Keratinocyte (primary cell): Measurements from ENCODE around the gene CHID1. TPM values are rescaled to one million over a fixed set of nuclear protein-coding genes. Genes with fewer than 3 reads are reported as not detected.

ENCODE experiments used
- DNase-seq: peaks from one replicate; pipeline ENCODE4 v3.0.0-alpha.2; 2011; ENCODE audit warnings: low read depth, missing footprints, low spot score
- FAIRE-seq: peaks from 2 replicates; lab custom pipeline; 2011; peaks lifted over from hg19 to GRCh38; lab: Jason Lieb, UNC
- H2AFZ ChIP-seq: 2 replicates; pipeline ENCODE4 v1.6.0; 2012; ENCODE audit warnings: low read length, control low read depth, inconsistent platforms; ENCODE audit not compliant: control insufficient read depth
- H3K27ac ChIP-seq: 2 replicates; pipeline ENCODE4 v1.5.1; 2011; ENCODE audit warnings: low read length; ENCODE audit not compliant: control insufficient read depth, insufficient read depth
- H3K27me3 ChIP-seq: 3 replicates; pipeline ENCODE4 v1.6.0; 2011; ENCODE audit warnings: low read length; ENCODE audit not compliant: control insufficient read depth, insufficient read depth; ENCODE audit errors: extremely low read depth
- H3K36me3 ChIP-seq, 2 experiments: 2 replicates in 1 of 2; 3 replicates in 1 of 2; pipeline ENCODE4 v1.5.1; 2011; ENCODE audit warnings: low read length in 2 of 2, mild to moderate bottlenecking in 1 of 2; ENCODE audit not compliant: control insufficient read depth in 2 of 2, insufficient read depth in 2 of 2; ENCODE audit errors: extremely low read depth in 1 of 2
- H3K4me1 ChIP-seq: 3 replicates; pipeline ENCODE4 v1.5.1; 2011; ENCODE audit warnings: low read length; ENCODE audit not compliant: control insufficient read depth, insufficient read depth; ENCODE audit errors: extremely low read depth
- H3K4me2 ChIP-seq: 3 replicates; pipeline ENCODE4 v1.6.0; 2011; ENCODE audit warnings: low read depth, low read length; ENCODE audit not compliant: control insufficient read depth, insufficient read depth; ENCODE audit errors: extremely low read depth
- H3K4me3 ChIP-seq, 3 experiments: fragments of 200-600 bp in 1 of 3; sonication (generic) in 1 of 3; 2 replicates in 2 of 3; 3 replicates in 1 of 3; pipeline ENCODE4 v1.5.1; 2011 to 2016; ENCODE audit warnings: low read length in 3 of 3, mild to moderate bottlenecking in 3 of 3, control low read depth in 2 of 3, inconsistent platforms in 1 of 3, low read depth in 1 of 3, mixed read lengths in 1 of 3, mixed run types in 1 of 3, moderate library complexity in 1 of 3; ENCODE audit not compliant: control insufficient read depth in 2 of 3, insufficient read depth in 2 of 3; ENCODE audit errors: extremely low read depth in 1 of 3
- H3K79me2 ChIP-seq: 2 replicates; pipeline ENCODE4 v1.6.0; 2012; ENCODE audit warnings: low read length; ENCODE audit not compliant: control insufficient read depth, insufficient read depth
- H3K9ac ChIP-seq: 3 replicates; pipeline ENCODE4 v1.6.0; 2011; ENCODE audit warnings: low read length; ENCODE audit not compliant: control insufficient read depth, insufficient read depth; ENCODE audit errors: extremely low read depth
- H3K9me1 ChIP-seq: 3 replicates; pipeline ENCODE4 v1.6.0; 2011; ENCODE audit warnings: low read length; ENCODE audit not compliant: control insufficient read depth, insufficient read depth; ENCODE audit errors: extremely low read depth
- H3K9me3 ChIP-seq: 2 replicates; pipeline ENCODE4 v1.5.1; 2012; ENCODE audit warnings: low read depth, low read length; ENCODE audit not compliant: control insufficient read depth
- H4K20me1 ChIP-seq: 3 replicates; pipeline ENCODE4 v1.6.0; 2011; ENCODE audit warnings: low read length; ENCODE audit not compliant: control insufficient read depth, insufficient read depth; ENCODE audit errors: extremely low read depth
- EZH2 ChIP-seq: IDR thresholded peaks from one replicate; pipeline ENCODE4 v1.6.1; 2012; ENCODE audit warnings: inconsistent platforms, mild to moderate bottlenecking, low read length, moderate library complexity
- dilution Hi-C: fragments of 300-500 bp; cut with MboI; formaldehyde crosslinking; loops from one replicate; pipeline ENCODE4 v1.7.0; 2020; ENCODE audit warnings: low sequenced_read_pairs; ENCODE audit not compliant: extremely low pct_ligation_motif_present
- polyA plus RNA-seq, 5 experiments: library from polyadenylated mRNA; depleted of rRNA in 3 of 5; stranded (reverse) in 3 of 5; stranded (forward) in 1 of 5; unstranded in 1 of 5; fragments of >200 nt; gene quantifications; 1 replicate in 1 of 5; 2 replicates in 3 of 5; 3 replicates in 1 of 5; pipeline versions ENCODE4 v1.2.1 to v1.2.3, GENCODE V29; 2011 to 2012; ENCODE audit warnings: missing spikeins in 2 of 5, low read depth in 1 of 5, low replicate concordance in 1 of 5
- TF ChIP-seq, protein P1 (sequence below), 3 experiments: IDR thresholded peaks in 1 of 3; conservative IDR thresholded peaks in 1 of 3; optimal IDR thresholded peaks in 1 of 3; 2 replicates in 2 of 3; 3 replicates in 1 of 3; pipeline versions ENCODE3 to v1.5.1; 2011; ENCODE audit warnings: low read length in 3 of 3, mild to moderate bottlenecking in 3 of 3, moderate library complexity in 2 of 3, control low read depth in 1 of 3, inconsistent platforms in 1 of 3; ENCODE audit not compliant: insufficient read depth in 2 of 3; ENCODE audit errors: extremely low read depth in 1 of 3

Gene CHID1
- polyA plus RNA-seq, 1 donor (not counting 4 experiments of a cell fraction or from before 2014, with no cell fraction given): 23.0 TPM

DNA sequence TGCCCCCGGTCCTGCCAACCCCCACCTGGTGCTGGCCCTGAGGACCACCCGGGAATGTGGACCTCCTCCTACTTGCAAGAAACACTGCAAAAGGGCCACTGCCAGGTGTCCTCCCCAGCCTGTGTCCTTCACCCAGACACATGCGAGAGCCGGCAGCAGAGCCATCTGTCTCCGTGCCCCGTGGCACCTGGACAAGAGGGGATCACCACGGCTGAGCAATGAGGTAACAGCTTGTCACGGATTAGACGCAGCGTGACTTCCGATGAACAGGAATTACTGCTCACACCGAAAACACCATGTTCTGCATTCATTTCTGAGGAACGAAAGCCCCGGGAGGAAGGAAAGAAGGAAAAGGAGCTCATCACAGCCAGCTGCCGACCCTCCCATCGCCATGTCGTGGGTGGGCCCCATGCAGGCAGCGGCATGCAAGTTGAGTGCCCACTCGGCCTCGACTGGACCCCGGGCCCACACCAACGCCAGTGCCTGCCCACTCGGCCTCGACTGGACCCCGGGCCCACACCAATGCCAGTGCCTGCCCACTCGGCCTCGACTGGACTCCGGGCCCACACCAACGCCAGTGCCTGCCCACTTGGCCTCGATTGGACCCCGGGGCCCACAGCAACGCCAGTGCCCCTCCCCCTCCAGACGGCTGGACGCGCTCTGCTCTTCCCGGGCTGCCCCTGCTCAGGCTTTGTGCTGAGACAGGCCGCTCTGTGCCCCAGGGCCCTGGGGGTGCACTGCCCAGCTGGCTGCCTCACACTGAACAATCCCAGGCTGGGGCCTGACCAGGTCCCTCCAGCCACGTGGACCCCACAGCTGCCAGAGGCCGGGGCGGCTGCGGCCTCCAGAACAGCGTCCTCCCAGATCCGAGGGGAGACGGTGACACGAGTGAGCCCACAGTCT, 22.0 kb downstream of the CHID1 start:
- Histone ChIP-seq H3K9ac (no peak overlapping the region), H3K4me1 (no peaks in the 10 kb centered on the region), H3K27ac (no peak overlapping the region), H2AFZ (no peak overlapping the region), H3K79me2 (no peaks in the 10 kb centered on the region), H3K27me3 (no peaks in the 10 kb centered on the region), H3K9me3 (no peaks in the 10 kb centered on the region), H3K36me3 (peaks cover 7 to 11% of the 10 kb centered on the region in 2 experiments), H3K4me3 (no peak overlapping the region), H4K20me1 (no peaks in the 10 kb centered on the region), H3K4me2 (no peak overlapping the region), H3K9me1 (no peaks in the 10 kb centered on the region)
- dilution Hi-C loops: no loop called here
- DNase-seq: no peak
- TF ChIP-seq, protein P1, sequence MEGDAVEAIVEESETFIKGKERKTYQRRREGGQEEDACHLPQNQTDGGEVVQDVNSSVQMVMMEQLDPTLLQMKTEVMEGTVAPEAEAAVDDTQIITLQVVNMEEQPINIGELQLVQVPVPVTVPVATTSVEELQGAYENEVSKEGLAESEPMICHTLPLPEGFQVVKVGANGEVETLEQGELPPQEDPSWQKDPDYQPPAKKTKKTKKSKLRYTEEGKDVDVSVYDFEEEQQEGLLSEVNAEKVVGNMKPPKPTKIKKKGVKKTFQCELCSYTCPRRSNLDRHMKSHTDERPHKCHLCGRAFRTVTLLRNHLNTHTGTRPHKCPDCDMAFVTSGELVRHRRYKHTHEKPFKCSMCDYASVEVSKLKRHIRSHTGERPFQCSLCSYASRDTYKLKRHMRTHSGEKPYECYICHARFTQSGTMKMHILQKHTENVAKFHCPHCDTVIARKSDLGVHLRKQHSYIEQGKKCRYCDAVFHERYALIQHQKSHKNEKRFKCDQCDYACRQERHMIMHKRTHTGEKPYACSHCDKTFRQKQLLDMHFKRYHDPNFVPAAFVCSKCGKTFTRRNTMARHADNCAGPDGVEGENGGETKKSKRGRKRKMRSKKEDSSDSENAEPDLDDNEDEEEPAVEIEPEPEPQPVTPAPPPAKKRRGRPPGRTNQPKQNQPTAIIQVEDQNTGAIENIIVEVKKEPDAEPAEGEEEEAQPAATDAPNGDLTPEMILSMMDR (optimal IDR thresholded peaks at IDR 0.05 in 1 of 3, IDR thresholded peaks at IDR 0.05 in 1 of 3, conservative IDR thresholded peaks at IDR 0.05 in 1 of 3; ENCODE audit: extremely low read depth in 1 of 3, insufficient read depth in 2 of 3, low read length in 3 of 3): no peak
- no peak for TF ChIP-seq EZH2
- FAIRE-seq: no peak

DNA sequence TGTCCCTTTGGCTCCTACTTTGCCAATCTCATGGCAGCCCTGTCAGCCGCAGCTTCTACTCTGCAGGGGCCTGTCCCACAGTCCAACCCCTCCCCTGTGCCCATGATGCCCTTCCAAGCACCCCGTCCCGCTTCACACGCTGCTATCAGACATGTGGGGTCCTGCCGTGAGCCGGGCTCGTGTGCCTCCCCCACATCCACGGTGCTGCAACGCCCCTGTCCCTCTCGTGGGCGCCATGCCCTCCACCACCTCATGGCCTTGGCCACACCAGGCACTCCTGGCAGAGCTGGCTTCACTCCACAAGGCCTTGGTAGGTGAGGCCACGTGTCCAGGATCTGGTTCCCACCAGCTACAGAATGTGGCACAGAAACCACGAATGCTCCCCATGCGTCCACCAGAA, 23.0 kb downstream of the CHID1 start:
- Histone ChIP-seq H3K9me3 (no peaks in the 10 kb centered on the region), H3K27me3 (no peaks in the 10 kb centered on the region), H2AFZ (no peak overlapping the region), H3K36me3 (peaks cover 7 to 11% of the 10 kb centered on the region in 2 experiments), H3K4me2 (no peak overlapping the region), H3K9me1 (no peaks in the 10 kb centered on the region), H3K4me3 (no peak overlapping the region), H3K9ac (no peak overlapping the region), H3K79me2 (no peaks in the 10 kb centered on the region), H4K20me1 (no peaks in the 10 kb centered on the region), H3K27ac (no peak overlapping the region), H3K4me1 (no peaks in the 10 kb centered on the region)
- no peak for FAIRE-seq
- TF ChIP-seq, protein P1 (optimal IDR thresholded peaks at IDR 0.05 in 1 of 3, IDR thresholded peaks at IDR 0.05 in 1 of 3, conservative IDR thresholded peaks at IDR 0.05 in 1 of 3; ENCODE audit: extremely low read depth in 1 of 3, insufficient read depth in 2 of 3, low read length in 3 of 3): no peak
- TF ChIP-seq EZH2: no peak
- dilution Hi-C loops: no loop called here
- no peak for DNase-seq
